ENCODE measurements around the gene PIBF1.
"Not testable (repeated sequence)": the region's sequence is repeated elsewhere in the genome, so short reads cannot be mapped to it uniquely, and the experiment has no call there.

Gene PIBF1

GRCh38 chr13:72891423-72891822 lies 109.5 kb downstream of the PIBF1 start:
- H3K27ac ChIP-seq = no peak overlapping the region
- no peak overlapping the region for H3K4me2 ChIP-seq (ENCODE audit: low read length)
- no peak overlapping the region for H2AFZ ChIP-seq
- no peaks in the 10 kb centered on the region for H3K9me3 ChIP-seq (ENCODE audit: control insufficient read depth, low read length)
- TF ChIP-seq CTCF (IDR thresholded peaks at IDR 0.05) = no peak
- no peaks in the 10 kb centered on the region for H3K27me3 ChIP-seq (ENCODE audit: control insufficient read depth, insufficient read depth, low read length)
- no peaks in the 10 kb centered on the region for H3K79me2 ChIP-seq
- no peaks in the 10 kb centered on the region for H3K36me3 ChIP-seq (ENCODE audit: control insufficient read depth, insufficient read depth, low read length)
- no peak overlapping the region for H3K9ac ChIP-seq
- no peaks in the 10 kb centered on the region for H3K4me1 ChIP-seq
- no peak overlapping the region for H3K4me3 ChIP-seq (ENCODE audit: low read depth, low read length)

- H2AFZ ChIP-seq = no peak overlapping the region
- H3K79me2 ChIP-seq = no peaks in the 10 kb centered on the region
- no peak overlapping the region for H3K9ac ChIP-seq
- H3K27ac ChIP-seq = no peak overlapping the region
- H3K9me3 ChIP-seq (ENCODE audit: control insufficient read depth, low read length) = no peaks in the 10 kb centered on the region
- no peaks in the 10 kb centered on the region for H3K36me3 ChIP-seq (ENCODE audit: control insufficient read depth, insufficient read depth, low read length)
- no peaks in the 10 kb centered on the region for H3K27me3 ChIP-seq (ENCODE audit: control insufficient read depth, insufficient read depth, low read length)
- H3K4me1 ChIP-seq = no peaks in the 10 kb centered on the region
- H3K4me3 ChIP-seq (ENCODE audit: low read depth, low read length) = no peak overlapping the region
- no peak for TF ChIP-seq CTCF (IDR thresholded peaks at IDR 0.05)
- no peak overlapping the region for H3K4me2 ChIP-seq (ENCODE audit: low read length)
These were observed 114.9 kb downstream of the PIBF1 start for GRCh38 chr13:72896869-72897268.

- not testable (repeated sequence) for H3K27ac ChIP-seq; H3K36me3 ChIP-seq (ENCODE audit: control insufficient read depth, insufficient read depth, low read length); H3K4me1 ChIP-seq
These were observed 119.6 kb downstream of the PIBF1 start for GRCh38 chr13:72901546-72901945.

GRCh38 chr13:72908416-72908815 lies 126.5 kb downstream of the PIBF1 start:
- Histone ChIP-seq H3K9me3 (ENCODE audit: control insufficient read depth, low read length) (no peaks in the 10 kb centered on the region), H3K4me1 (no peaks in the 10 kb centered on the region), H3K27ac (no peak overlapping the region), H2AFZ (no peak overlapping the region), H3K27me3 (ENCODE audit: control insufficient read depth, insufficient read depth, low read length) (no peaks in the 10 kb centered on the region), H3K9ac (no peak overlapping the region), H3K36me3 (ENCODE audit: control insufficient read depth, insufficient read depth, low read length) (no peaks in the 10 kb centered on the region), H3K4me2 (ENCODE audit: low read length) (no peak overlapping the region), H3K4me3 (ENCODE audit: low read depth, low read length) (no peak overlapping the region), H3K79me2 (no peaks in the 10 kb centered on the region)
- TF ChIP-seq CTCF (IDR thresholded peaks at IDR 0.05) = no peak

More at GRCh38 chr13:72901546-72901945, 119.6 kb downstream of the PIBF1 start:
- not testable (repeated sequence) for H2AFZ ChIP-seq; H3K4me3 ChIP-seq (ENCODE audit: low read depth, low read length); H3K9me3 ChIP-seq (ENCODE audit: control insufficient read depth, low read length); H3K27me3 ChIP-seq (ENCODE audit: control insufficient read depth, insufficient read depth, low read length); H3K9ac ChIP-seq; H3K4me2 ChIP-seq (ENCODE audit: low read length); H3K79me2 ChIP-seq

- Histone ChIP-seq H3K27me3 (ENCODE audit: control insufficient read depth, insufficient read depth, low read length) (no peaks in the 10 kb centered on the region), H3K36me3 (ENCODE audit: control insufficient read depth, insufficient read depth, low read length) (no peaks in the 10 kb centered on the region), H3K9me3 (ENCODE audit: control insufficient read depth, low read length) (no peaks in the 10 kb centered on the region), H3K9ac (no peak overlapping the region), H3K4me3 (ENCODE audit: low read depth, low read length) (no peak overlapping the region), H3K4me2 (ENCODE audit: low read length) (no peak overlapping the region), H2AFZ (no peak overlapping the region), H3K27ac (no peak overlapping the region), H3K4me1 (no peaks in the 10 kb centered on the region), H3K79me2 (no peaks in the 10 kb centered on the region)
- no peak for TF ChIP-seq CTCF (IDR thresholded peaks at IDR 0.05)
These were observed 130.0 kb downstream of the PIBF1 start for GRCh38 chr13:72911981-72912380.

Data from parathyroid adenoma (tissue), 2 donors.